Measurements from ENCODE around the gene MELK.

Gene MELK

GRCh38 chr9:36598273-36598672 lies 25.6 kb downstream of the MELK start:
- Histone ChIP-seq H3K36me3 (replicated peaks in 1 of 2; ENCODE audit: control insufficient read depth in 2 of 2, insufficient read depth in 2 of 2, low read length in 2 of 2) (peaks cover 24 to 94% of the 10 kb centered on the region in 2 donors), H3K18ac (ENCODE audit: low read length) (no peak overlapping the region), H2BK120ac (ENCODE audit: low read depth, low read length) (no peak overlapping the region), H3K14ac (ENCODE audit: low read length) (no peak overlapping the region), H4K8ac (ENCODE audit: low read depth, low read length) (no peak overlapping the region), H2AK5ac (ENCODE audit: low read depth, low read length) (no peak overlapping the region), H3K27me3 (ENCODE audit: control insufficient read depth in 3 of 3, insufficient read depth in 3 of 3, low read depth in 1 of 3, low read length in 3 of 3) (no peaks in the 10 kb centered on the region), H3K23ac (ENCODE audit: low read depth, low read length, poor library complexity) (no peak overlapping the region), H4K91ac (ENCODE audit: low read depth, low read length, poor library complexity) (no peak overlapping the region), H2BK15ac (ENCODE audit: low read length) (no peak overlapping the region), H3K4ac (ENCODE audit: low read length) (no peak overlapping the region), H3K27ac (replicated peaks; ENCODE audit: low read length) (no peak overlapping the region), H2BK12ac (ENCODE audit: low read length) (no peak overlapping the region), H3K4me2 (ENCODE audit: insufficient read depth, low read length, poor library complexity, severe bottlenecking) (no peak overlapping the region), H2AFZ (ENCODE audit: low read length) (no peak overlapping the region), H3K9me3 (replicated peaks in 1 of 2; ENCODE audit: control insufficient read depth in 2 of 2, insufficient read depth in 1 of 2, low read depth in 1 of 2, low read length in 2 of 2) (peaks cover 0 to 8% of the 10 kb centered on the region in 2 donors), H3K79me1 (ENCODE audit: low read depth, low read length) (no peaks in the 10 kb centered on the region), H3K4me1 (ENCODE audit: control insufficient read depth in 2 of 2, insufficient read depth in 1 of 2, low read depth in 1 of 2, low read length in 2 of 2) (no peaks in the 10 kb centered on the region), H3K9ac (ENCODE audit: low read depth, low read length, poor library complexity) (no peak overlapping the region), H2BK5ac (ENCODE audit: low read length) (no peak overlapping the region), H3K4me3 (ENCODE audit: low read length in 2 of 2) (no peak overlapping the region)
- DNase-seq (ENCODE audit: low spot score): no peak
- WGBS, 2 donors (ENCODE audit: extremely low coverage in 2 of 2, insufficient read length in 2 of 2, insufficient replicate concordance in 1 of 2): no CpG with 5 or more reads among the region's 1 CpG

DNA sequence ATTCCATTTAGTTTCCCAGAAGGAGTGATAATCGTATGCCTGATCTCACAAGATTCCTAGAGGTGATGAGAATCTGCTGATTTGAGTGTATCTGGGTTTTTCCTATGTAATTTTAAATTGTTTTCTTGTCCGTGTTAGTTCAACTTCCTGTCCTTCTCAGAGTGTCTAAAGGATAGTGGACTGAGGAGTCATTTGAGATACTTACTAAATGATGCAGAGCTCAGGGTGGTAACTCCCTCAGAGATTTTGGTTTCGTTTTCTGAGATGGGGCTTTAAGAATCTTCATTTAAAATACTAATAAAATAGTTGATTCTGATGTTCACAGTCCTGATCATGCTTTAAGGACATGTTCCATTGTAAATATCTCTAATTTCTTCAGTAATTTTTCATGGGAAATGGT lies 30.3 kb downstream of the MELK start:
- Histone ChIP-seq H3K4me1 (ENCODE audit: control insufficient read depth in 2 of 2, insufficient read depth in 1 of 2, low read depth in 1 of 2, low read length in 2 of 2) (no peaks in the 10 kb centered on the region), H2AK5ac (ENCODE audit: low read depth, low read length) (no peak overlapping the region), H3K4me3 (ENCODE audit: low read length in 2 of 2) (no peak overlapping the region), H2BK15ac (ENCODE audit: low read length) (no peak overlapping the region), H3K9ac (ENCODE audit: low read depth, low read length, poor library complexity) (no peak overlapping the region), H3K23ac (ENCODE audit: low read depth, low read length, poor library complexity) (no peak overlapping the region), H3K18ac (ENCODE audit: low read length) (no peak overlapping the region), H3K27me3 (ENCODE audit: control insufficient read depth in 3 of 3, insufficient read depth in 3 of 3, low read depth in 1 of 3, low read length in 3 of 3) (no peaks in the 10 kb centered on the region), H2BK12ac (ENCODE audit: low read length) (no peak overlapping the region), H3K14ac (ENCODE audit: low read length) (no peak overlapping the region), H3K36me3 (replicated peaks in 1 of 2; ENCODE audit: control insufficient read depth in 2 of 2, insufficient read depth in 2 of 2, low read length in 2 of 2) (peaks cover 14 to 94% of the 10 kb centered on the region in 2 donors), H4K91ac (ENCODE audit: low read depth, low read length, poor library complexity) (no peak overlapping the region), H3K4me2 (ENCODE audit: insufficient read depth, low read length, poor library complexity, severe bottlenecking) (no peak overlapping the region), H2BK120ac (ENCODE audit: low read depth, low read length) (no peak overlapping the region), H3K27ac (replicated peaks; ENCODE audit: low read length) (no peak overlapping the region), H2BK5ac (ENCODE audit: low read length) (no peak overlapping the region), H3K4ac (ENCODE audit: low read length) (no peak overlapping the region), H2AFZ (ENCODE audit: low read length) (no peak overlapping the region), H3K9me3 (replicated peaks in 1 of 2; ENCODE audit: control insufficient read depth in 2 of 2, insufficient read depth in 1 of 2, low read depth in 1 of 2, low read length in 2 of 2) (no peaks in the 10 kb centered on the region), H4K8ac (ENCODE audit: low read depth, low read length) (no peak overlapping the region), H3K79me1 (ENCODE audit: low read depth, low read length) (peaks cover 2% of the 10 kb centered on the region)
- DNase-seq (ENCODE audit: low spot score): no peak
- WGBS, 2 donors (ENCODE audit: extremely low coverage in 2 of 2, insufficient read length in 2 of 2, insufficient replicate concordance in 1 of 2): no CpG with 5 or more reads among the region's 3 CpGs

GRCh38 chr9:36609306-36609705 lies 36.6 kb downstream of the MELK start:
- no peak overlapping the region for H2BK120ac ChIP-seq (ENCODE audit: low read depth, low read length)
- H4K8ac ChIP-seq (ENCODE audit: low read depth, low read length): no peak overlapping the region
- H2AK5ac ChIP-seq (ENCODE audit: low read depth, low read length): no peak overlapping the region
- H3K9ac ChIP-seq (ENCODE audit: low read depth, low read length, poor library complexity): no peak overlapping the region
- H3K4ac ChIP-seq (ENCODE audit: low read length): no peak overlapping the region
- H4K91ac ChIP-seq (ENCODE audit: low read depth, low read length, poor library complexity): no peak overlapping the region
- no peak overlapping the region for H3K14ac ChIP-seq (ENCODE audit: low read length)
- no peak overlapping the region for H3K4me3 ChIP-seq (ENCODE audit: low read length in 2 of 2)
- H2BK15ac ChIP-seq (ENCODE audit: low read length): no peak overlapping the region
- peaks cover 0 to 3% of the 10 kb centered on the region in 2 donors for H3K4me1 ChIP-seq (ENCODE audit: control insufficient read depth in 2 of 2, insufficient read depth in 1 of 2, low read depth in 1 of 2, low read length in 2 of 2)
- no peak overlapping the region for H2BK12ac ChIP-seq (ENCODE audit: low read length)
- no peak for DNase-seq (ENCODE audit: low spot score)
- H3K27ac ChIP-seq (replicated peaks; ENCODE audit: low read length): no peak overlapping the region
- peaks cover 2% of the 10 kb centered on the region for H3K79me1 ChIP-seq (ENCODE audit: low read depth, low read length)
- no peak overlapping the region for H3K18ac ChIP-seq (ENCODE audit: low read length)
- peaks cover 2 to 11% of the 10 kb centered on the region in 2 donors for H3K9me3 ChIP-seq (replicated peaks in 1 of 2; ENCODE audit: control insufficient read depth in 2 of 2, insufficient read depth in 1 of 2, low read depth in 1 of 2, low read length in 2 of 2)
- H3K4me2 ChIP-seq (ENCODE audit: insufficient read depth, low read length, poor library complexity, severe bottlenecking): no peak overlapping the region
- no CpG with 5 or more reads among the region's 2 CpGs for WGBS, 2 donors (ENCODE audit: extremely low coverage in 2 of 2, insufficient read length in 2 of 2, insufficient replicate concordance in 1 of 2)
- no peak overlapping the region for H3K23ac ChIP-seq (ENCODE audit: low read depth, low read length, poor library complexity)
- H2AFZ ChIP-seq (ENCODE audit: low read length): no peak overlapping the region
- no peaks in the 10 kb centered on the region for H3K27me3 ChIP-seq (ENCODE audit: control insufficient read depth in 3 of 3, insufficient read depth in 3 of 3, low read depth in 1 of 3, low read length in 3 of 3)
- no peak overlapping the region for H2BK5ac ChIP-seq (ENCODE audit: low read length)
- peaks cover 15 to 93% of the 10 kb centered on the region in 2 donors for H3K36me3 ChIP-seq (replicated peaks in 1 of 2; ENCODE audit: control insufficient read depth in 2 of 2, insufficient read depth in 2 of 2, low read length in 2 of 2)

DNA sequence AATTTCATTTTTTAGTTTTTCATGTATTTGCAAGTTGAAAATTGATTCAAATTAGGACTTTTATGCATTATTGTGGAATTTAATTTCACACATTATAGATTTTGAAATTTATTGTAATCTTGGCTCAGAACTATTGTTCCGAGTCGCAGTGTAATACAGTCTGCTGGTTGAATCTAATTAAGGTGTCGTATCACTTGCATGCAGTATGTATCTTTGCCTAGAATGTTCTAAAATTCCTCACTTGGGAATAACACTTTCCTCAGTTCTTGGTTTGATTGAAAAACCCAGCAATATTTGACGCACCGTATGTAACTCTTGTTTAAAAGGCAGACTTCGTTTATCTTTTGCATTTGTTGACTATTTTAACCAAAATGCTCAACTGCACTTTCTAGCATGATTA lies 49.4 kb downstream of the MELK start:
- H3K4me2 ChIP-seq (ENCODE audit: insufficient read depth, low read length, poor library complexity, severe bottlenecking): no peak overlapping the region
- no peak overlapping the region for H3K9ac ChIP-seq (ENCODE audit: low read depth, low read length, poor library complexity)
- peaks cover 3% of the 10 kb centered on the region for H3K79me1 ChIP-seq (ENCODE audit: low read depth, low read length)
- no peaks in the 10 kb centered on the region for H3K9me3 ChIP-seq (replicated peaks in 1 of 2; ENCODE audit: control insufficient read depth in 2 of 2, insufficient read depth in 1 of 2, low read depth in 1 of 2, low read length in 2 of 2)
- no peak overlapping the region for H4K8ac ChIP-seq (ENCODE audit: low read depth, low read length)
- no peak overlapping the region for H3K4me3 ChIP-seq (ENCODE audit: low read length in 2 of 2)
- no CpG with 5 or more reads among the region's 6 CpGs for WGBS, 2 donors (ENCODE audit: extremely low coverage in 2 of 2, insufficient read length in 2 of 2, insufficient replicate concordance in 1 of 2)
- H2BK5ac ChIP-seq (ENCODE audit: low read length): no peak overlapping the region
- peaks cover 0 to 3% of the 10 kb centered on the region in 2 donors for H3K4me1 ChIP-seq (ENCODE audit: control insufficient read depth in 2 of 2, insufficient read depth in 1 of 2, low read depth in 1 of 2, low read length in 2 of 2)
- H4K91ac ChIP-seq (ENCODE audit: low read depth, low read length, poor library complexity): no peak overlapping the region
- H3K36me3 ChIP-seq (replicated peaks in 1 of 2; ENCODE audit: control insufficient read depth in 2 of 2, insufficient read depth in 2 of 2, low read length in 2 of 2): peaks cover 5 to 92% of the 10 kb centered on the region in 2 donors
- no peak overlapping the region for H2BK120ac ChIP-seq (ENCODE audit: low read depth, low read length)
- DNase-seq (ENCODE audit: low spot score): no peak
- H3K14ac ChIP-seq (ENCODE audit: low read length): no peak overlapping the region
- H3K4ac ChIP-seq (ENCODE audit: low read length): no peak overlapping the region
- H2AK5ac ChIP-seq (ENCODE audit: low read depth, low read length): no peak overlapping the region
- no peak overlapping the region for H3K23ac ChIP-seq (ENCODE audit: low read depth, low read length, poor library complexity)
- no peak overlapping the region for H3K27ac ChIP-seq (replicated peaks; ENCODE audit: low read length)
- no peak overlapping the region for H2BK12ac ChIP-seq (ENCODE audit: low read length)
- no peak overlapping the region for H3K18ac ChIP-seq (ENCODE audit: low read length)
- H3K27me3 ChIP-seq (ENCODE audit: control insufficient read depth in 3 of 3, insufficient read depth in 3 of 3, low read depth in 1 of 3, low read length in 3 of 3): no peaks in the 10 kb centered on the region
- no peak overlapping the region for H2AFZ ChIP-seq (ENCODE audit: low read length)
- no peak overlapping the region for H2BK15ac ChIP-seq (ENCODE audit: low read length)
